ENCODE data around the gene CAMK1D. TPM values are rescaled to one million over a fixed set of nuclear protein-coding genes. Genes with fewer than 3 reads are reported as not detected.
A peak's percentile ranks its signal among the peaks of the same experiment; 100 is the strongest.
"Not testable (repeated sequence)": the region's sequence is repeated elsewhere in the genome, so short reads cannot be mapped to it uniquely, and the experiment has no call there.

CAMK1D gene
- polyA plus RNA-seq, 10 donors, result 3.3 to 8.2 (median 5.1) TPM

DNA sequence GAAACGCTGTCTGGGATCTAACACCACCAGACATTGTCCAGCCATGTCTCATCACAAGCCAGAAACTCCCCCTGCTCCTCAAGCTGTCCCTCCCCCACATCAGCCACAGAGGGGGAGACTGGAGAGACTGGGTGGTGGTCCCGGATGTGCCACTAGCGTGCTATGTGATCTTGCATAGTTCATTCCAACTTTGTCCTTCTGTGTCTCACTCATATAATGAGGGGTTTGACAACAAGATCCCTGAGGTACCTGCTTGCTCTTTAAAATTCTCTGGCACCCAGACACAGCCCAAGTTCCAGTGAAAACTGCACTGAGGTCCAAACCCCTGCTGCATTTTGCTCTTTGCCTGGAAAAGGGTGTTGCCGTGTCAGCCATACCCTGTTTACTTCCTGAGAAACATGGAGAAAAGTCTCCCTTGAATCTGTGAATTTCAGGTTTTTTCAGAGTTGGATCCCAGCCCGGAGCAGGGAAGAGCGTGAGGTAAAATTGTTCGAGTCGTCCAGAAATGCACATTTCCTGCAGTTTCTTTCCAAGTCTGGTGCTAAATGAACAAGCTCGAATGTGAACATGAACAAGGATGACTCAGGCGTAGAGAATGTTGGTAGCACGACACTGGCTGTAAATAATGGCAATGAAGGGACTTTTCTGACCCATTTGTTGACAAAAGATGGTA is 495.6 kb downstream of the CAMK1D start:
- peak; percentile 90 to 96 (median 92) for DNase-seq

- no peak for DNase-seq
These were observed 497.4 kb downstream of the CAMK1D start for GRCh38 chr10:12846718-12847117.

- DNase-seq, result no peak
These were observed 498.1 kb downstream of the CAMK1D start for GRCh38 chr10:12847361-12847975.

GRCh38 chr10:12848439-12849173 is 499.3 kb downstream of the CAMK1D start:
- no peak for DNase-seq

- peak in 2 of 3 donors; percentile 56 to 81 for DNase-seq
These were observed 500.2 kb downstream of the CAMK1D start for GRCh38 chr10:12849319-12850181.

- peak in 1 of 3 donors; percentile 25 for DNase-seq
These were observed 503.3 kb downstream of the CAMK1D start for GRCh38 chr10:12852687-12853086.

DNA sequence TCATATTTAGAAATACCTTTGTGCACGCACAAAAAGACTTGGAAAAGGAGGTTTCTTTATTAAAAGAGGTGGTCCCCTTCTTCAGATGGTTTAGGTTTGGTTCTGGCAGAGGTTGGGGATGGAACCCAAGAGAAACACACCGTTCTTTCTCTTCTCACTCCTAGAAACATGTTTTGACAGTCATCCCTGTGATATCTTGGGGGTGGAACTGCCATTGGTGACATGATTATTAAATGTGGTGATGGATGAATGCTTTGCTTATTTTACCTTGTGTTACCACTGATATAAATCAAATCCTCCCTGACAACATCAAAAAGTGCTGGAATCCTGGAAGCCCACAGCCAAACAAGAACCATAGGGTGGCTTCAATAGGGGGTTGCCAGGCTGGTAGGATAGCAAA is 505.6 kb downstream of the CAMK1D start:
- DNase-seq, result no peak

GRCh38 chr10:12862459-12862858 is 513.1 kb downstream of the CAMK1D start:
- no peak for DNase-seq

DNA sequence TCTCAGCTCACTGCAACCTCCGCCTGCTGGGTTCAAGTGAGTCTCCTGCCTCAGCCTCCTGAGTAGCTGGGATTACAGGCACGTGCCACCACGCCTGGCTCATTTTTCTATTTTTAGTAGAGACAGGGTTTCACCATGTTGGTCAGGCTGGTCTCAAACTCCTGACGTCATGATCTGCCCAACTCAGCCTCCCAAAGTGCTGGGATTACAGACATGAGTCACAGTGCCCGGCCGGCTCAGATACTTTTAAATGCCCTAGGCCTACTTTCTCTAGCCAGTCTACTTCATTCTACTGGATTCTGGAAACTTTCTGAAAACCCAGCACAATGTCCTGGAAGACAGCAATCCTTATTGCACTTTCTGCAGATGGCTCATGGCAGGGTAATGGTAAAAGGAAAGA is 516.2 kb downstream of the CAMK1D start:
- not testable (repeated sequence) for DNase-seq

GRCh38 chr10:12868229-12868628 is 518.9 kb downstream of the CAMK1D start:
- no peak for DNase-seq

DNA sequence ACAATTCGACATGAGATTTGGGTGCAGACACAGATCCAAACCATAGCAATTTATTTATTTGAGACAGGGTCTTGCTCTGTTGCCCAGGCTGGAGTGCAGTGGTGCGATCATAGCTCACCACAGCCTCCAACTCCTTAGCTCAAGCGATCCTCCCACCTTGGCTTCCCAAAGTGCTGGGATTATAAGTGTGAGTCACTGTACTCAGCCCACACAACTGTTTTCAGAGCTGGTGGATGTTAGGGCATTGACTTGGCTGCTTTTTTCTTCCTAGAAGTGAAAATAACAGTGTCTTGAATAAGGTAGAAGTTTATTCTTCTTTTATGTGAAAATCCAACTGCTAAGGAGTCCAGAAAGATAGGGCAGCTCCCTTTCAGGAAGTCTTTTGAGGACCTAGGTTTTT is 520.1 kb downstream of the CAMK1D start:
- no peak for DNase-seq

DNA sequence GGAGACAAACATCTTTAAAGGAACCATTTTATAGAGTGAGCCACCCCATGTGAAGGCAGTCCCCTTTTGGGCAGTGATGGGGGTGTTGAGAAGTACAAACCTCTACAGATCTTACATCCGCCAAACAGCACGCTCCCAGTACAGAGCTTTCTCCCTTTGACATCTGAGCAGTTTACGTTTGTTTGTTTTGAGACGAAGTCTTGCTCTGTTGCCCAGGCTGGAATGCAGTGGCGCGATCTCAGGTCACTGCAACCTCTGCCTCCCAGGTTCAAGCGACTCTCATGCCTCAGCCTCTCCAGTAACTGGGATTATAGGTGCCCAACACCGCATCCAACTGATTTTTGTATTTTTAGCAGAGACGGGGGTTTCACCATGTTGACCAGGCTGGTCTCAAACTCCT is 523.2 kb downstream of the CAMK1D start:
- no peak for DNase-seq

GRCh38 chr10:12873172-12873571 is 523.8 kb downstream of the CAMK1D start:
- no peak for DNase-seq

- DNase-seq, result no peak
These were observed 525.2 kb downstream of the CAMK1D start for GRCh38 chr10:12874501-12874900.

DNA sequence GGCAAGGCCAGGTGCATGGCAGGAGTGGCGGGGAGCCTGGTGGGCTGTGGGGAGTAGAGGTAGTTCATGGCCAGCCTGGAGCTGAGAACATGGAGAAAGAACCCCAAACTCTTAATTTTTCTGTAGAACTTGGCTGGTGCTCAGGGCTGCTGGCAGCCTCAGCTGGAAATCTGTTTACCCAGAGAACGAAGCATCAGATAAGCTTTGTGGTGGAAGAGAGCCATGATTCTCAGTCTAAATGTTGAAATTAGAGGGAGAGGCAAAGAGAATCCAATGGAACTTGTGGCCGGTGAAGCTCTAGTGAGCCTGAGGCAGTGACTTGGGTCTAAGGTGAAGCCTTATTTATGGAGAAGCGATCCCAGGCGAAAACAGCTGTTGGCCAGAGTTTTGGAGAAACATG is 525.8 kb downstream of the CAMK1D start:
- no peak for DNase-seq

- DNase-seq, result no peak
These were observed 526.9 kb downstream of the CAMK1D start for GRCh38 chr10:12876266-12876665.

DNA sequence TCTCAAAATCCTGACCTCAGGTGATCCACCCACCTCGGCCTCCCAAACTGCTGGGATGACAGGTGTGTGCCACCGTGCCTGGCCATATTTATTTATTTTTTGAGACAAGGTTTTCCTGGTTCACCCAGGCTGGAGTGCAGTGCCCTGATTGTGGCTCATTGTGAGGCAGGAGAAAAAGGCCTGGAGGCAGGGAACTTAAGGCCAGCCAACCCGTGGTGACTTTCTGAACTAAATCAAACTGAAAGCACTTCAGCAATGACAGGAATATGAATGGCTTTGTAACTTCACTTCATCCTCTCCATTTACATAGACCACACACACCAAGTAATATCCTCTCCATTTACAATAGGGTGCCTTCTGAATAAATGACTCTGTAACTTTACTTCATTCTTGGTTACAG is 527.8 kb downstream of the CAMK1D start:
- DNase-seq, result no peak

DNA sequence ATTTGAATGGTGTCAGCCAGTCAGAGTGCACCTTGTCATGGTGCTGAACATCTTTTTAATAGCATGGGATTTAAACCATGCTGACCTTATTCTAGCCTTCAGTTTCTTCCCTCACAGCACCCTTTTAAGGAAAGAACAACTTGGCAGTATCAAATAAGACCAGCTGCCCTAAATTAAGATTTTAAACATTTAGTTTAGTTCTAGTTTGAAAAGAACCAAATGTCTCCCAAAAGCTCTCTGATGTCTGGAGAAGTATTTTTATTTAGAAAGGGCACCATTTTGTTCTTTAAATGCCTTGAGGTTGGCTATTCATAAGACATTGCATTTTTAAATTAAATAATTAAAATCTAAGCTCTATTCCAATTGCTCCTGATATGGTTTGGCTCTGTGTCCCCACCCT is 531.1 kb downstream of the CAMK1D start:
- no peak for DNase-seq

DNA sequence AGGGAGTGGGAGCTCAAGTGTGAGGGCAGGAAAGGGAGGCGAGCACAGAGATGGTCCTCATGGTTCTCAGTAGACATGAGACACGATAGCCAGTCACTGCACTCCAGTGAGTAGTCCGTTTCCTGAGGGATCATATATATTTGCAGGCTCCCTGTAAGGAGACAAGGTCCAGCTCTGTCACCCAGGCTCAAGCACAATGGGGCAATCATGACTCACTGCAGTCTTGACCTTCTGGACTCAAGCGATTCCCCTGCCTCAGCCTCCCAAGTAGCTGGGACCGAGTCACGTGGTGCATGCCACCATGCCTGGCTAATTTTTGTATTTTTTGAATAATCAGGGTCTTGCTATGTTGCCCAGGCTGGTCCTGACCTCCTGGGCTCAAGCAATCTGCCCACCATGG is 535.5 kb downstream of the CAMK1D start:
- DNase-seq, result no peak

All from muscle of back (tissue), 11 donors.